ENCODE results near the gene NAA10.

The NAA10 gene

DNA sequence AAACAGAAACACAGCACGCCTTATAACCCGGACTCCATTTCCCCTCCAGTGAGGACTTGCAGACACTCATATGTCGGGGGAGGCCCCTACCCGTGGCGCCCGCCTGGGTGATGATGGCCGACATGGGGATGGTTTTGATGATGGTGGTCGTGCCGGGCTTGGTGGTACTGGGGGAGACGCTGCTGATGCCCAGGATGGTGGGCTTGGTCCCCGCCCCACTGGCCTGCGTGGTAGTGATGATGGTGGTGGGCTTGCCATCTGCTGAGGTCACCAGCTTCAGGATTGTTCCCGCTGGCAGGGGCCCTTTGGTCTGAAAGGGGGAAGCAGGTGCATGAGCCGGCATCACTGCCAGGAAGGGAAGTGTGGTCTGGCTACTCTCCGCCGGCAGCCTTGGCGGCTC, 22.4 kb upstream of the NAA10 start:
- Histone ChIP-seq H3K4me1 (no peaks in the 10 kb centered on the region), H3K4me2 (ENCODE audit: low read length) (no peak overlapping the region), H3K4me3 (ENCODE audit: low read depth, low read length) (no peak overlapping the region), H3K9me3 (ENCODE audit: control insufficient read depth, low read length) (no peaks in the 10 kb centered on the region), H3K27me3 (ENCODE audit: control insufficient read depth, insufficient read depth, low read length) (no peaks in the 10 kb centered on the region), H3K9ac (no peak overlapping the region), H3K27ac (no peak overlapping the region), H3K79me2 (peaks cover 2% of the 10 kb centered on the region), H2AFZ (no peak overlapping the region), H3K36me3 (ENCODE audit: control insufficient read depth, insufficient read depth, low read length) (no peaks in the 10 kb centered on the region)
- TF ChIP-seq, protein P1, sequence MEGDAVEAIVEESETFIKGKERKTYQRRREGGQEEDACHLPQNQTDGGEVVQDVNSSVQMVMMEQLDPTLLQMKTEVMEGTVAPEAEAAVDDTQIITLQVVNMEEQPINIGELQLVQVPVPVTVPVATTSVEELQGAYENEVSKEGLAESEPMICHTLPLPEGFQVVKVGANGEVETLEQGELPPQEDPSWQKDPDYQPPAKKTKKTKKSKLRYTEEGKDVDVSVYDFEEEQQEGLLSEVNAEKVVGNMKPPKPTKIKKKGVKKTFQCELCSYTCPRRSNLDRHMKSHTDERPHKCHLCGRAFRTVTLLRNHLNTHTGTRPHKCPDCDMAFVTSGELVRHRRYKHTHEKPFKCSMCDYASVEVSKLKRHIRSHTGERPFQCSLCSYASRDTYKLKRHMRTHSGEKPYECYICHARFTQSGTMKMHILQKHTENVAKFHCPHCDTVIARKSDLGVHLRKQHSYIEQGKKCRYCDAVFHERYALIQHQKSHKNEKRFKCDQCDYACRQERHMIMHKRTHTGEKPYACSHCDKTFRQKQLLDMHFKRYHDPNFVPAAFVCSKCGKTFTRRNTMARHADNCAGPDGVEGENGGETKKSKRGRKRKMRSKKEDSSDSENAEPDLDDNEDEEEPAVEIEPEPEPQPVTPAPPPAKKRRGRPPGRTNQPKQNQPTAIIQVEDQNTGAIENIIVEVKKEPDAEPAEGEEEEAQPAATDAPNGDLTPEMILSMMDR (IDR thresholded peaks at IDR 0.05), result no peak

GRCh38 chrX:153956044-153956907, 21.4 kb upstream of the NAA10 start:
- H3K27me3 ChIP-seq (ENCODE audit: control insufficient read depth, insufficient read depth, low read length), result no peaks in the 10 kb centered on the region
- no peak overlapping the region for H3K27ac ChIP-seq
- H3K79me2 ChIP-seq, result peaks cover 2% of the 10 kb centered on the region
- no peak overlapping the region for H2AFZ ChIP-seq
- no peak overlapping the region for H3K4me2 ChIP-seq (ENCODE audit: low read length)
- no peak overlapping the region for H3K4me3 ChIP-seq (ENCODE audit: low read depth, low read length)
- H3K9ac ChIP-seq, result no peak overlapping the region
- no peaks in the 10 kb centered on the region for H3K4me1 ChIP-seq
- H3K36me3 ChIP-seq (ENCODE audit: control insufficient read depth, insufficient read depth, low read length), result no peaks in the 10 kb centered on the region
- H3K9me3 ChIP-seq (ENCODE audit: control insufficient read depth, low read length), result no peaks in the 10 kb centered on the region
- TF ChIP-seq, protein P1 (IDR thresholded peaks at IDR 0.05), result no peak

- H3K9ac ChIP-seq, result no peak overlapping the region
- H3K27ac ChIP-seq, result no peak overlapping the region
- TF ChIP-seq, protein P1 (IDR thresholded peaks at IDR 0.05), result no peak
- no peaks in the 10 kb centered on the region for H3K9me3 ChIP-seq (ENCODE audit: control insufficient read depth, low read length)
- H3K4me1 ChIP-seq, result no peaks in the 10 kb centered on the region
- H3K4me3 ChIP-seq (ENCODE audit: low read depth, low read length), result no peak overlapping the region
- no peaks in the 10 kb centered on the region for H3K27me3 ChIP-seq (ENCODE audit: control insufficient read depth, insufficient read depth, low read length)
- no peaks in the 10 kb centered on the region for H3K79me2 ChIP-seq
- H2AFZ ChIP-seq, result no peak overlapping the region
- H3K36me3 ChIP-seq (ENCODE audit: control insufficient read depth, insufficient read depth, low read length), result no peaks in the 10 kb centered on the region
- no peak overlapping the region for H3K4me2 ChIP-seq (ENCODE audit: low read length)
Observed at GRCh38 chrX:153955228-153955732, 20.4 kb upstream of the NAA10 start.

DNA sequence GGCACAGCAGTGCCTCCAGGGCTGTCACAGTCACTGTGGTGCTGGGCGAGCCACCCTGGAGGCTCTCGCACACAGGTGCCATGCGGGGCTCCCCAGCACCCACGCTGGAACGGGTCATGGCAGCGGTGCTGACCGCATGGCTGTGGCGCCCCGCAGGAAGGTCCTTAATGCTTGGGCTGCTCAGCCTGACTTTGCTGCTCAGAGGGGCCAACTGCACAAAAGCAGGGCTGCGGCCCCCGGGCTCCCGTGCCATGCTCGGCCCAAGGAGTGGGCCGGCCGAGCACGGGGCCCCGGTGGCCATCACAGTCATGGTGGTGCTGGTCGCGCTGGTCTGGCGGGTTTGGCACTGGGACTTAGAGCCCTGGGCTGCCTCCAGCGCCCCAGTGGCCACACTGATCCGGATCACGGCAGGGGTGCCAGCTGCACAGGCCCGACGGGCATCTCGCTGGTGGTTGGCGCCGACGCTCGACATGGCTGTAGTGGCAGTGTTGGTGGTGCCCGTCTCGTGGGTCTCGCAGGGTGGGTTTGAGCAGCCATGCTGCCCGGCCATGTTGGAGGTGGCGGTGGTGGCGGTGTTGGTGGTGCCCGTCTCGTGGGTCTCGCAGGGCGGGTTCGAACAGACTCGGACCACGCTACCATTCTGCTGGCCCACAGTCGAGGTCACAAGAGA, 19.9 kb upstream of the NAA10 start:
- Histone ChIP-seq H3K27ac (no peak overlapping the region), H3K4me2 (ENCODE audit: low read length) (no peak overlapping the region), H3K4me3 (ENCODE audit: low read depth, low read length) (no peak overlapping the region), H3K9me3 (ENCODE audit: control insufficient read depth, low read length) (no peaks in the 10 kb centered on the region), H3K36me3 (ENCODE audit: control insufficient read depth, insufficient read depth, low read length) (no peaks in the 10 kb centered on the region), H2AFZ (no peak overlapping the region), H3K9ac (no peak overlapping the region), H3K27me3 (ENCODE audit: control insufficient read depth, insufficient read depth, low read length) (no peaks in the 10 kb centered on the region), H3K4me1 (no peaks in the 10 kb centered on the region), H3K79me2 (no peaks in the 10 kb centered on the region)
- TF ChIP-seq, protein P1 (IDR thresholded peaks at IDR 0.05), result no peak

Measured in parathyroid adenoma (tissue), 2 donors.